Panc1 (cell line): Measurements from ENCODE around the gene FAM13A. TPM values are rescaled to one million over a fixed set of nuclear protein-coding genes. Genes with fewer than 3 reads are reported as not detected.

Source experiments
- ATAC-seq: fragments of 200-7000 bp; cut with Tn5 transposase; 2 replicates; pipeline ENCODE4 v1.9.1; 2020; ENCODE audit warnings: mild to moderate bottlenecking, moderate library complexity
- BruUV-seq: library from RNA; stranded (reverse); fragments of 400-500 nt; replicated peaks from 2 replicates; lab custom pipeline; 2021; lab: Mats Ljungman, UMichigan
- CTCF ChIA-PET: fragments of 300-600 bp; sonication (Branson Sonifier 250); formaldehyde crosslinking; loops from one replicate; lab custom pipeline; 2022; ENCODE audit warnings: antibody characterized with exemption; lab: Charles Lee
- POLR2A ChIA-PET: fragments of 300-600 bp; sonication (Branson Sonifier 250); formaldehyde crosslinking; loops from one replicate; lab custom pipeline; 2022; ENCODE audit warnings: antibody characterized with exemption; lab: Charles Lee
- DNase-seq: peaks from one replicate; pipeline ENCODE4 v3.0.0-alpha.2; 2010; ENCODE audit warnings: low read depth, low spot score
- H3K27ac ChIP-seq: 2 replicates; pipeline ENCODE4 v1.5.1; 2011; ENCODE audit warnings: mild to moderate bottlenecking, low read length, inconsistent platforms
- H3K27me3 ChIP-seq: fragments of 200-500 bp; sonication (Bioruptor generic); 2 replicates; pipeline ENCODE4 v1.6.0; 2014; ENCODE audit warnings: low read length, inconsistent platforms; ENCODE audit not compliant: control insufficient read depth, insufficient read depth
- H3K36me3 ChIP-seq: fragments of 200-500 bp; sonication (Bioruptor generic); 2 replicates; pipeline ENCODE4 v1.5.1; 2014; ENCODE audit warnings: inconsistent platforms, mild to moderate bottlenecking, low read length, moderate library complexity; ENCODE audit not compliant: control insufficient read depth, insufficient read depth
- H3K4me1 ChIP-seq: 2 replicates; pipeline ENCODE4 v1.5.1; 2011; ENCODE audit warnings: inconsistent platforms, mild to moderate bottlenecking, low read length, moderate library complexity; ENCODE audit not compliant: control insufficient read depth, insufficient read depth
- H3K4me3 ChIP-seq, 2 experiments: 2 replicates each; pipeline ENCODE4 v1.5.1; 2011 to 2012; ENCODE audit warnings: low read depth in 2 of 2, low read length in 2 of 2, mild to moderate bottlenecking in 2 of 2, inconsistent platforms in 1 of 2, moderate library complexity in 1 of 2
- H3K9me3 ChIP-seq: fragments of 200-500 bp; sonication (Bioruptor generic); 2 replicates; pipeline ENCODE4 v1.5.1; 2014; ENCODE audit warnings: low read depth, mild to moderate bottlenecking, inconsistent platforms, low read length, moderate library complexity; ENCODE audit not compliant: control insufficient read depth, insufficient read depth
- CTCF ChIP-seq: fragments of 450-650 bp; IDR thresholded peaks from 2 replicates; pipeline ENCODE4 v1.5.1; 2017; ENCODE audit warnings: mild to moderate bottlenecking
- POLR2AphosphoS5 ChIP-seq: IDR thresholded peaks from 2 replicates; pipeline ENCODE4 v1.6.1; 2012; ENCODE audit warnings: mild to moderate bottlenecking, low read depth, low read length, moderate library complexity
- REST ChIP-seq, 2 experiments: IDR thresholded peaks; 2 replicates each; pipeline ENCODE4 v1.6.1; 2011 to 2012; ENCODE audit warnings: low read depth in 2 of 2, control low read depth in 1 of 2, low read length in 1 of 2, mild to moderate bottlenecking in 1 of 2, moderate library complexity in 1 of 2; ENCODE audit not compliant: insufficient read depth in 1 of 2
- SIN3A ChIP-seq: IDR thresholded peaks from 2 replicates; pipeline ENCODE4 v1.6.1; 2012; ENCODE audit warnings: low read depth, mild to moderate bottlenecking, low read length, moderate library complexity, borderline replicate concordance; ENCODE audit not compliant: insufficient read depth
- TCF7L2 ChIP-seq: IDR thresholded peaks from 2 replicates; pipeline ENCODE4 v1.6.1; 2011; ENCODE audit warnings: mild to moderate bottlenecking, low read depth, low read length, inconsistent platforms
- in situ Hi-C: cut with HindIII; loops from 2 replicates; pipeline ENCODE4 v1.10.0; 2016; ENCODE audit warnings: low sequenced_read_pairs, low pct_unique_long_range_greater_than_20kb
- intact Hi-C: fragments of 100-400 bp; cut with micrococcal nuclease; formaldehyde crosslinking; loops from one replicate; pipeline ENCODE4 v1.10.0; 2022; ENCODE audit not compliant: unreplicated experiment
- total RNA-seq: library from RNA; stranded (reverse); gene quantifications from one replicate; pipeline ENCODE4 v1.2.1, GENCODE V29; 2021; ENCODE audit not compliant: unreplicated experiment

The FAM13A gene
- total RNA-seq, 1 experiment from 2014 or later = 5.8 TPM

- no peak for DNase-seq
- ChIA-PET CTCF (no interaction called here), POLR2A (no interaction called here)
- BruUV-seq = no TSS peak
- no peaks in the 10 kb centered on the region for H3K27me3 ChIP-seq
- H3K27ac ChIP-seq = no peak overlapping the region
- H3K4me1 ChIP-seq = no peaks in the 10 kb centered on the region
- intact Hi-C loops = no loop called here
- no peak for ATAC-seq
- TF ChIP-seq POLR2AphosphoS5 = no peak
- TF ChIP-seq TCF7L2 = no peak
- TF ChIP-seq CTCF = no peak
- no peak for TF ChIP-seq REST (IDR thresholded peaks at IDR 0.05; ENCODE audit: insufficient read depth in 1 of 2, low read depth in 2 of 2, low read length in 1 of 2)
- no peak for TF ChIP-seq SIN3A
- in situ Hi-C loops = no loop called here
- H3K9me3 ChIP-seq = no peaks in the 10 kb centered on the region
- H3K36me3 ChIP-seq = no peaks in the 10 kb centered on the region
- H3K4me3 ChIP-seq = no peak overlapping the region
Observed at GRCh38 chr4:88779431-88779830, 277.6 kb downstream of the FAM13A start.

GRCh38 chr4:88775529-88775928, 281.5 kb downstream of the FAM13A start:
- Histone ChIP-seq H3K4me1 (no peaks in the 10 kb centered on the region), H3K4me3 (no peak overlapping the region), H3K27me3 (no peaks in the 10 kb centered on the region), H3K27ac (no peak overlapping the region), H3K9me3 (no peaks in the 10 kb centered on the region), H3K36me3 (no peaks in the 10 kb centered on the region)
- intact Hi-C loops = no loop called here
- ATAC-seq (no peak), DNase-seq (no peak)
- in situ Hi-C loops = no loop called here
- BruUV-seq = no TSS peak
- ChIA-PET CTCF (no interaction called here), POLR2A (no interaction called here)
- no peak for TF ChIP-seq REST (IDR thresholded peaks at IDR 0.05; ENCODE audit: insufficient read depth in 1 of 2, low read depth in 2 of 2, low read length in 1 of 2)
- no peak for TF ChIP-seq SIN3A
- TF ChIP-seq POLR2AphosphoS5 = no peak
- TF ChIP-seq TCF7L2 = no peak
- TF ChIP-seq CTCF = no peak
